Measurements from ENCODE around the gene IGF2R.
A peak's percentile ranks its signal among the peaks of the same experiment; 100 is the strongest.

IGF2R gene

DNA sequence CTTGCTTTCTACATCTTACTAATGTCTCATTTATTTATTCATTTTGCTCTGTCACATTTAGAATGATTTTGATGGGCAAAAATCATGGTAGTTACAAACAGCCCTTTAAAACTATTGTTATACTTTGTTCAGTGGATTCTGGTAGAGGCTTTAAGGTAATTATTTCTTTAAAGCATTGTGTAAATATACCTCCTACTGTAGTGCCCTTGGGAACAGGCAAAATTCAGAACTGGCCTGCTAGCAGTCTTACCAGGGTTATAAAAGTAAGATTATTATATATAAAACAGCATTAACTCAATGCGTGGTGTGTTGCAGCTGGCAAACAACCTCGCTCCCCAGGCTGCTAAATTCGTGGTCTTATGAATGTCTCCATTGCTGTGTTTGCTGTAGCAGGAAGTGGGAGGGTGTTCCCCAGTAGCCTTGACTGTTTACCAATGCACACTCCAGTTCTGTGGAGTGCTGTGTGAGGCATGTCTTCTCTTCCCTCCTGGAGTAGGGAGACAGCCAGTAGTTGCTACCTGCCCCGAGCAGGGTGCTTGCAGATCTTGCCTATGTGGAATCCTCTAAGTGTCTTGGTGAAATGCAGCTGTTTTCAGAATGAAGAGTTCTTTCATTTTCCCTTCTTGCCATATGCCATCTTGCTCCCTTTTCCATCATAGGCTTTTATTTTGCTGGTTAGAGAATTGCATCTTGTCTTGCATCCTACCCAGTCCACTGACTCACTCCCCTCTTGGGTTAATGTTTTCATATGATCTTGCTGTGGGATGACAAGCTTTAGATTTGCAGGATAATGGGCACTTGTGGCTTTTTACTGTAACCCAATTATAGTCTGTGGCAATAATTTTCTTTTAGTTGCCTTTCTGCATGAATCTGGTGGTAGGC lies 45.3 kb downstream of the IGF2R start:
- peak overlapping the region; percentile 52 for H3K27ac Mint-ChIP-seq
- H3K4me1 Mint-ChIP-seq, result peaks cover 64% of the 10 kb centered on the region
- H3K27me3 Mint-ChIP-seq, result no peaks in the 10 kb centered on the region
- peak overlapping the region; percentile 74 for H3K4me3 Mint-ChIP-seq
- peaks cover 18% of the 10 kb centered on the region for H3K36me3 Mint-ChIP-seq
- no peaks in the 10 kb centered on the region for H3K9me3 Mint-ChIP-seq

DNA sequence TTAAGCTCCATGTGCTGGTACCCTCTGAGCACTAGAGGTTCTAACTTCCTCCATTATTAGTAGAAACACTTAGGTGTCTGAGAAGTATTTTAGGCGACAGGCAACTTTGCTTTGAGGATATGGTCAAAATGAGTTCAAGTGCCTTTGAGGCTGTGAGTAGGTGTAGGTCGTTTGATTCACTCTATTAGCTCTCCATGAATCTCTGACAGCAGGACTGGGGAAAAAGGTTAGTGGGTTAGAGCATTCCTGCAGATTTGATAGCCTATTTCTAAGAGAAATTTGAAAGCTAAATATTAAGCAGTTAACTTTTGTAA lies 45.9 kb downstream of the IGF2R start:
- H3K4me1 Mint-ChIP-seq, result peaks cover 64% of the 10 kb centered on the region
- no peaks in the 10 kb centered on the region for H3K9me3 Mint-ChIP-seq
- H3K4me3 Mint-ChIP-seq, result peak overlapping the region; percentile 74
- H3K27ac Mint-ChIP-seq, result peak overlapping the region; percentile 49
- peaks cover 16% of the 10 kb centered on the region for H3K36me3 Mint-ChIP-seq
- H3K27me3 Mint-ChIP-seq, result no peaks in the 10 kb centered on the region

- Mint-ChIP-seq H3K4me3 (peak overlapping the region; percentile 61), H3K27ac (peak overlapping the region; percentile 87), H3K27me3 (no peaks in the 10 kb centered on the region), H3K4me1 (peaks cover 64% of the 10 kb centered on the region), H3K9me3 (no peaks in the 10 kb centered on the region), H3K36me3 (peaks cover 12% of the 10 kb centered on the region)
Observed at GRCh38 chr6:160015778-160016684, 47.1 kb downstream of the IGF2R start.

DNA sequence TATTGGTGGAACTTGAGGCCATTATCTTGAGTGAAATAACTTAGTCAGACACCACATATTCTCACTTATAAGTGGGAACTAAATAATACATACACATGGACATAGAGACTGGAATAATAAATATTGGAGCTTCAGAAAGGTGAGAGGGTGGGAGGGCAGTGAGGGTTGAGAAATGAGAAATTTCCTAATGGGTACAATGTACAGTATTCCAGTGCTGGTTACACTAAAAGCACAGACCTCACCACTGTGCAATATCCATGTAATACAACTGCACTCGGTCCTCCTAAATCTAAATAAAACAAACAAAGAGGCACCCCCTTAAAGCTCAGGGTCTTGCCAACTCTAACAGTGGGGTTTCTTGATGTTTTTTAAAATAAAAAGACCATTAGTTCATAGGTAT lies 53.2 kb downstream of the IGF2R start:
- Mint-ChIP-seq H3K9me3 (no peaks in the 10 kb centered on the region), H3K4me3 (no peak overlapping the region), H3K27ac (no peak overlapping the region), H3K36me3 (peaks cover 2% of the 10 kb centered on the region), H3K27me3 (no peaks in the 10 kb centered on the region), H3K4me1 (peaks cover 13% of the 10 kb centered on the region)

- Mint-ChIP-seq H3K4me1 (peaks cover 17% of the 10 kb centered on the region), H3K36me3 (peaks cover 2% of the 10 kb centered on the region), H3K27ac (no peak overlapping the region), H3K27me3 (no peaks in the 10 kb centered on the region), H3K4me3 (no peak overlapping the region), H3K9me3 (no peaks in the 10 kb centered on the region)
Observed at GRCh38 chr6:160022793-160023192, 53.9 kb downstream of the IGF2R start.

GRCh38 chr6:160024152-160024551 lies 55.3 kb downstream of the IGF2R start:
- Mint-ChIP-seq H3K27ac (no peak overlapping the region), H3K9me3 (no peaks in the 10 kb centered on the region), H3K4me3 (no peak overlapping the region), H3K36me3 (peaks cover 6% of the 10 kb centered on the region), H3K27me3 (no peaks in the 10 kb centered on the region), H3K4me1 (peaks cover 10% of the 10 kb centered on the region)

- peaks cover 3% of the 10 kb centered on the region for H3K36me3 Mint-ChIP-seq
- H3K9me3 Mint-ChIP-seq, result no peaks in the 10 kb centered on the region
- no peak overlapping the region for H3K4me3 Mint-ChIP-seq
- H3K4me1 Mint-ChIP-seq, result peaks cover 10% of the 10 kb centered on the region
- H3K27me3 Mint-ChIP-seq, result no peaks in the 10 kb centered on the region
- no peak overlapping the region for H3K27ac Mint-ChIP-seq
Observed at GRCh38 chr6:160027076-160027475, 58.2 kb downstream of the IGF2R start.

DNA sequence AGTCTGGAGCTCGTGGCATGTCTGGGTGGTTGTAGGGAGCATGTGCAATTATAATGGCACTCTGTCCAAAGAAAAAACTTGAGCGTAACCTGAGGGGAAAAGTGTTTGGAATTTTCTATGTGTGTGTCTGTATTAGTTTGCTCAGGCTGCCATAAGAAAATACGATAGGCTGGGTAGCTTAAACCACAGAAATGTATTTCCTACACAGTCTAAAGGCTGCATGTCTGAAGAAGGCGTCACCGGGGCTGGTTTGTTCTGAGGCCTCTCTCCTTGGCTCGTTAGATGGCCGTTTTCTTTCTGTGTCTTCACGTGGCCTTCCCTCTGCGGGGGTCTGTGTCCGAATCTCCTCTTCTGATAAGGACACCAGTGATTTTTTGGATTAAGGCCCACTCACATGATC lies 59.0 kb downstream of the IGF2R start:
- Mint-ChIP-seq H3K27me3 (no peaks in the 10 kb centered on the region), H3K4me3 (no peak overlapping the region), H3K4me1 (peaks cover 10% of the 10 kb centered on the region), H3K9me3 (no peaks in the 10 kb centered on the region), H3K36me3 (peaks cover 6% of the 10 kb centered on the region), H3K27ac (no peak overlapping the region)

DNA sequence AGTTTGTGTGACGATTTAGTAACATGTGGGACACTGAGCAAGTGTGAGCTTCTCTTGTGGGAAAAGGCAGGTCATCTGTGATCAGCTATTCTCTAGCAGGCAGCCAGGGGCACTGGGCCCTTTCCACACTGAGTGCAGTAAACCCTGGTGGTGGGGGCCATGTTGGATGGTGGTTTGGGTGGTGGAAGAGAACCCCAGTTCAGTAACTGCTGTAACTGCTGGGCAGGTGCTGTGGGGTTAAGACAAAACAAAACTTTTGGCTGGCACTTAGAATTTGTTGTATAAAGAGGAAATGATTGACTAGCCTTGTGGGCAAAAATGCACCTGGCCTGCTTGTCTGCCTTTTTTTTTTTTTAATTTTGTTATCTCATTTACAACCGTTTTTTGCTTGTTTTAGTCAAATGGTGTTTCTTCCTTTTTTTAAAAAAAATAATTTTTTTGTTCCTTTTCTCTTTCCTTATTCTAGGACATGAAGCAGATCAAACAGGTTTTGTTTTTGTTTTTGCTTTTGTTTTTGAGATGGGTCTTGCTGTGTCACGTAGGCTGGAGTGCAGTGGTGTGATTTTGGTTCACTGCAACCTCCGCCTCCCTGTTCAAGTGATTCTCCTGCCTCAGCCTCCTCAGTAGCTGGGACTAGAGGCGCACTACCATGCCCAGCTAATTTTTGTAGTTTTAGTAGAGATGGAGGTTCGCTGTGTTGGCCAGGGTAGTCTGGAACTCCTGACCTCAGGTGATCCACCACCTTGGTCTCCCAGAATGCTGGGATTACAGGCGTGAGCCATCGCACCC lies 59.8 kb downstream of the IGF2R start:
- no peaks in the 10 kb centered on the region for H3K9me3 Mint-ChIP-seq
- H3K4me1 Mint-ChIP-seq, result peaks cover 10% of the 10 kb centered on the region
- H3K36me3 Mint-ChIP-seq, result peaks cover 11% of the 10 kb centered on the region
- H3K27me3 Mint-ChIP-seq, result no peaks in the 10 kb centered on the region
- H3K4me3 Mint-ChIP-seq, result no peak overlapping the region
- peak overlapping the region; percentile 49 for H3K27ac Mint-ChIP-seq

- Mint-ChIP-seq H3K4me1 (peaks cover 10% of the 10 kb centered on the region), H3K27me3 (no peaks in the 10 kb centered on the region), H3K9me3 (no peaks in the 10 kb centered on the region), H3K27ac (peak overlapping the region; percentile 62), H3K36me3 (peaks cover 15% of the 10 kb centered on the region), H3K4me3 (no peak overlapping the region)
Observed at GRCh38 chr6:160029525-160029924, 60.6 kb downstream of the IGF2R start.

- peaks cover 10% of the 10 kb centered on the region for H3K4me1 Mint-ChIP-seq
- H3K27ac Mint-ChIP-seq, result no peak overlapping the region
- H3K27me3 Mint-ChIP-seq, result no peaks in the 10 kb centered on the region
- H3K36me3 Mint-ChIP-seq, result peaks cover 15% of the 10 kb centered on the region
- H3K4me3 Mint-ChIP-seq, result no peak overlapping the region
- no peaks in the 10 kb centered on the region for H3K9me3 Mint-ChIP-seq
Observed at GRCh38 chr6:160030103-160030502, 61.2 kb downstream of the IGF2R start.

- no peaks in the 10 kb centered on the region for H3K9me3 Mint-ChIP-seq
- H3K27me3 Mint-ChIP-seq, result no peaks in the 10 kb centered on the region
- peaks cover 20% of the 10 kb centered on the region for H3K36me3 Mint-ChIP-seq
- H3K27ac Mint-ChIP-seq, result no peak overlapping the region
- no peak overlapping the region for H3K4me3 Mint-ChIP-seq
- H3K4me1 Mint-ChIP-seq, result peaks cover 10% of the 10 kb centered on the region
Observed at GRCh38 chr6:160031442-160031841, 62.6 kb downstream of the IGF2R start.

DNA sequence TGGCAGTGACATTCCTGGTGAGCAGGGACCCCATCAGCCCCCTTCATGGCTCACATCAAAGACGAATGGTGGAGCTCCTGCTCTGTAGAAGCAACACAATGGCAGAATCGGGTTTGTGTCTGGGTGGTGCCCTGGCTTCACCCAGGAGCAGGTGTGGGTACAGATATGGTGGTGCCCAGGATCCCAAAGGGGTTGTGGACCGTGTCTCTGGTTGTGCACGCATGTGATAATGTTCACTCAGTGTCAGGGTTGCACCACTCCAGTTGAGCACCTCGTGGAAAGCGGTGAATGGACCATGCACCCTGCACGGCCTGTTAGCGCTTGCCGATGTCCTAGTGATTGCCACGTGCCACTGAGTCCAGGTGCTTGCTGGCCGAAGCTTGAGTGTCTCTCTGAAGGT lies 63.0 kb downstream of the IGF2R start:
- Mint-ChIP-seq H3K4me1 (peaks cover 10% of the 10 kb centered on the region), H3K4me3 (no peak overlapping the region), H3K9me3 (no peaks in the 10 kb centered on the region), H3K27me3 (no peaks in the 10 kb centered on the region), H3K36me3 (peaks cover 20% of the 10 kb centered on the region), H3K27ac (no peak overlapping the region)

- H3K4me1 Mint-ChIP-seq, result peaks cover 15% of the 10 kb centered on the region
- no peaks in the 10 kb centered on the region for H3K9me3 Mint-ChIP-seq
- H3K4me3 Mint-ChIP-seq, result no peak overlapping the region
- H3K27ac Mint-ChIP-seq, result no peak overlapping the region
- peaks cover 20% of the 10 kb centered on the region for H3K36me3 Mint-ChIP-seq
- H3K27me3 Mint-ChIP-seq, result no peaks in the 10 kb centered on the region
Observed at GRCh38 chr6:160032538-160032937, 63.7 kb downstream of the IGF2R start.
